HG03039 (cell line): ENCODE results near the gene APPL2.

Source experiments
- ATAC-seq: cut with Tn5 transposase; IDR thresholded peaks from one replicate; pipeline ENCODE4 v1.9.1; 2021; ENCODE audit warnings: mild to moderate bottlenecking, moderate library complexity; ENCODE audit not compliant: unreplicated experiment

APPL2 gene

DNA sequence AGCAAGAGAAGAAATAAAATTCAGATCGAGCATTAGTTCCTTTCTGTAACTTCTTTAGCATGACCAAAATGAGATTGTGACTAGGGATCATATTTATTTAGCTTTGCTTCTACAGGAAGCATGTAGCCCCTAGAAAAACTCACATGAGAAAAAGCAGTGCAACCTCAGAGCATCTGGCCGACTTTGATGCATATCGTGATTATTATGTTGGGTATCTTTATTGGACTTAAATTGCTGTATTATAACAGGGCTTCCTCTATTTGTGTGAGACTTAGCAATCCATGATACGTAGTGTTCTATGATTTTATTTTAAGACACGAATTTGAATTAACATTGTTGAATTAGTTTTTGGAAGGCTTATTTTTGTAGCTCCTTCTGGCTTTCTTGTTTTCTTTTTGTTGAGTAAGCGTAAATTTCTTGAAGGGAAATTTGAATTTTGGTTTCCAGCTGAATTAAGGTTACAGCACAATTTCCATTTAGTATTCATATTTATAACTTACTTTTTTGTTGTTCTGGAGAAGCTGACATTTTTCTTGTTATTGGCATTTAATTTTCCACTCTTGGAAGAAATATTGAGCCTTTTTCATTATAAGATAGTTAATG is 94.6 kb downstream of the APPL2 start:
- no peak for ATAC-seq

- no peak for ATAC-seq
These were observed 97.7 kb downstream of the APPL2 start for GRCh38 chr12:105138248-105138647.
